Activated naive CD4-positive, alpha-beta T cell treated with anti-CD3 and anti-CD28 coated beads, Interleukin-2, amount 10 ng/mL, durations not matched to agents 7 days and 5 days (primary cell): ENCODE data around the gene ERFE.
A peak's percentile ranks its signal among the peaks of the same experiment; 100 is the strongest.

Experiments
- CTCF ChIA-PET: fragments of 350-600 bp; sonication (Branson Sonifier 250); formaldehyde crosslinking; loops from one replicate; lab custom pipeline; 2021; ENCODE audit warnings: antibody characterized with exemption; lab: Charles Lee
- DNase-seq: peaks from one replicate; pipeline ENCODE4 v3.0.0-alpha.2; 2020
- H3K27ac Mint-ChIP-seq: one replicate; pipeline ENCODE4 v1.8.0; 2021; ENCODE audit warnings: mild to moderate bottlenecking, moderate library complexity, mixed read lengths
- H3K27me3 Mint-ChIP-seq: one replicate; pipeline ENCODE4 v1.8.0; 2021; ENCODE audit warnings: mild to moderate bottlenecking, mixed read lengths
- H3K36me3 Mint-ChIP-seq: one replicate; pipeline ENCODE4 v1.8.0; 2021; ENCODE audit warnings: mixed read lengths
- H3K4me1 Mint-ChIP-seq: one replicate; pipeline ENCODE4 v1.8.0; 2021; ENCODE audit warnings: mixed read lengths
- H3K4me3 Mint-ChIP-seq: one replicate; pipeline ENCODE4 v1.8.0; 2021; ENCODE audit warnings: mild to moderate bottlenecking, moderate library complexity, mixed read lengths
- H3K9me3 Mint-ChIP-seq: one replicate; pipeline ENCODE4 v1.8.0; 2021; ENCODE audit warnings: mixed read lengths

The ERFE gene

GRCh38 chr2:238151628-238152235 lies 7.0 kb upstream of the ERFE start:
- H3K4me1 Mint-ChIP-seq: no peaks in the 10 kb centered on the region
- DNase-seq: no peak
- CTCF ChIA-PET: no interaction called here
- no peak overlapping the region for H3K4me3 Mint-ChIP-seq
- H3K27me3 Mint-ChIP-seq: peaks cover 16% of the 10 kb centered on the region
- H3K36me3 Mint-ChIP-seq: no peaks in the 10 kb centered on the region
- H3K9me3 Mint-ChIP-seq: peaks cover 2% of the 10 kb centered on the region
- H3K27ac Mint-ChIP-seq: no peak overlapping the region

GRCh38 chr2:238152771-238153688 lies 5.7 kb upstream of the ERFE start:
- Mint-ChIP-seq H3K27me3 (peaks cover 28% of the 10 kb centered on the region), H3K36me3 (no peaks in the 10 kb centered on the region), H3K4me3 (no peak overlapping the region), H3K27ac (no peak overlapping the region), H3K4me1 (no peaks in the 10 kb centered on the region), H3K9me3 (peaks cover 2% of the 10 kb centered on the region)
- DNase-seq: no peak
- CTCF ChIA-PET: interaction anchor here (1.2 kb wide), 1 partner anchor 184 kb away, joined by 3 read pairs; no protein-coding TSS in a partner anchor

GRCh38 chr2:238154570-238154969 lies 4.2 kb upstream of the ERFE start:
- Mint-ChIP-seq H3K9me3 (peaks cover 2% of the 10 kb centered on the region), H3K27me3 (peaks cover 39% of the 10 kb centered on the region), H3K36me3 (no peaks in the 10 kb centered on the region), H3K4me3 (no peak overlapping the region), H3K27ac (no peak overlapping the region), H3K4me1 (peaks cover 4% of the 10 kb centered on the region)
- CTCF ChIA-PET: no interaction called here
- no peak for DNase-seq

GRCh38 chr2:238155051-238155760 lies 3.6 kb upstream of the ERFE start:
- peaks cover 46% of the 10 kb centered on the region for H3K27me3 Mint-ChIP-seq
- no peaks in the 10 kb centered on the region for H3K36me3 Mint-ChIP-seq
- peaks cover 6% of the 10 kb centered on the region for H3K4me1 Mint-ChIP-seq
- no peak for DNase-seq
- H3K4me3 Mint-ChIP-seq: no peak overlapping the region
- H3K9me3 Mint-ChIP-seq: peaks cover 2% of the 10 kb centered on the region
- H3K27ac Mint-ChIP-seq: no peak overlapping the region
- CTCF ChIA-PET: no interaction called here

GRCh38 chr2:238155761-238156694 lies 2.7 kb upstream of the ERFE start:
- H3K27ac Mint-ChIP-seq: no peak overlapping the region
- H3K36me3 Mint-ChIP-seq: no peaks in the 10 kb centered on the region
- peaks cover 54% of the 10 kb centered on the region for H3K27me3 Mint-ChIP-seq
- peaks cover 6% of the 10 kb centered on the region for H3K4me1 Mint-ChIP-seq
- CTCF ChIA-PET: no interaction called here
- H3K9me3 Mint-ChIP-seq: peaks cover 2% of the 10 kb centered on the region
- no peak for DNase-seq
- H3K4me3 Mint-ChIP-seq: no peak overlapping the region

GRCh38 chr2:238157506-238158017 lies 1.2 kb upstream of the ERFE start:
- CTCF ChIA-PET: no interaction called here
- Mint-ChIP-seq H3K27me3 (peaks cover 69% of the 10 kb centered on the region), H3K27ac (no peak overlapping the region), H3K36me3 (no peaks in the 10 kb centered on the region), H3K4me1 (peaks cover 6% of the 10 kb centered on the region), H3K9me3 (peaks cover 2% of the 10 kb centered on the region), H3K4me3 (no peak overlapping the region)
- no peak for DNase-seq

GRCh38 chr2:238158018-238158508 lies 707 bp upstream of the ERFE start:
- CTCF ChIA-PET: no interaction called here
- Mint-ChIP-seq H3K36me3 (no peaks in the 10 kb centered on the region), H3K4me1 (peaks cover 6% of the 10 kb centered on the region), H3K9me3 (peaks cover 2% of the 10 kb centered on the region), H3K27me3 (peaks cover 74% of the 10 kb centered on the region), H3K4me3 (peak overlapping the region; percentile 12), H3K27ac (no peak overlapping the region)
- no peak for DNase-seq

GRCh38 chr2:238159071-238159539 lies 335 bp downstream of the ERFE start:
- peak; percentile 36 for DNase-seq
- CTCF ChIA-PET: interaction anchor here (0.7 to 3.3 kb wide), 3 partner anchors 50 to 104 kb away, joined by 3 to 21 read pairs (median 3); no protein-coding TSS in a partner anchor
- peaks cover 6% of the 10 kb centered on the region for H3K4me1 Mint-ChIP-seq
- no peak overlapping the region for H3K27ac Mint-ChIP-seq
- H3K4me3 Mint-ChIP-seq: peak overlapping the region; percentile 65
- no peaks in the 10 kb centered on the region for H3K36me3 Mint-ChIP-seq
- H3K9me3 Mint-ChIP-seq: peaks cover under 1% of the 10 kb centered on the region
- H3K27me3 Mint-ChIP-seq: peaks cover 81% of the 10 kb centered on the region

GRCh38 chr2:238159661-238160205 lies 963 bp downstream of the ERFE start:
- no peak overlapping the region for H3K27ac Mint-ChIP-seq

GRCh38 chr2:238160206-238161129 lies 1.7 kb downstream of the ERFE start:
- peaks cover 11% of the 10 kb centered on the region for H3K4me1 Mint-ChIP-seq
- peaks cover 88% of the 10 kb centered on the region for H3K27me3 Mint-ChIP-seq
- H3K9me3 Mint-ChIP-seq: no peaks in the 10 kb centered on the region
- no peaks in the 10 kb centered on the region for H3K36me3 Mint-ChIP-seq
- DNase-seq: peak; percentile 30
- CTCF ChIA-PET: interaction anchor here (1.4 to 3.3 kb wide), 3 partner anchors 100 to 192 kb away, joined by 3 to 21 read pairs (median 3); no protein-coding TSS in a partner anchor
- H3K27ac Mint-ChIP-seq: no peak overlapping the region
- H3K4me3 Mint-ChIP-seq: no peak overlapping the region

More at GRCh38 chr2:238159661-238160205, 963 bp downstream of the ERFE start:
- peak overlapping the region; percentile 65 for H3K4me3 Mint-ChIP-seq
- peaks cover 6% of the 10 kb centered on the region for H3K4me1 Mint-ChIP-seq
- H3K9me3 Mint-ChIP-seq: no peaks in the 10 kb centered on the region
- DNase-seq: no peak
- H3K36me3 Mint-ChIP-seq: no peaks in the 10 kb centered on the region
- CTCF ChIA-PET: interaction anchor here (1.4 to 3.3 kb wide), 2 partner anchors 101 to 104 kb away, joined by 3 to 21 read pairs; no protein-coding TSS in a partner anchor
- peaks cover 82% of the 10 kb centered on the region for H3K27me3 Mint-ChIP-seq

GRCh38 chr2:238161291-238162051 lies 2.7 kb downstream of the ERFE start:
- H3K4me1 Mint-ChIP-seq: peaks cover 11% of the 10 kb centered on the region
- CTCF ChIA-PET: interaction anchor here (1.4 to 3.3 kb wide), 2 partner anchors 102 to 193 kb away, joined by 3 to 21 read pairs; no protein-coding TSS in a partner anchor
- no peaks in the 10 kb centered on the region for H3K9me3 Mint-ChIP-seq
- peaks cover 87% of the 10 kb centered on the region for H3K27me3 Mint-ChIP-seq
- no peak overlapping the region for H3K27ac Mint-ChIP-seq
- no peaks in the 10 kb centered on the region for H3K36me3 Mint-ChIP-seq
- DNase-seq: no peak
- no peak overlapping the region for H3K4me3 Mint-ChIP-seq
